Osteoblast (primary cell): Measurements from ENCODE around the gene ACTG1. TPM values are rescaled to one million over a fixed set of nuclear protein-coding genes. Genes with fewer than 3 reads are reported as not detected.
A peak's percentile ranks its signal among the peaks of the same experiment; 100 is the strongest.

ENCODE experiments used
- DNase-seq: peaks from one replicate; pipeline ENCODE4 v3.0.0; 2011; ENCODE audit warnings: low spot score, mixed read lengths; ENCODE audit not compliant: insufficient read length; ENCODE audit errors: missing footprints
- H2AFZ ChIP-seq: 2 replicates; pipeline ENCODE4 v1.6.0; 2011; ENCODE audit warnings: mild to moderate bottlenecking, low read length
- H3K27ac ChIP-seq: 2 replicates; pipeline ENCODE4 v1.5.1; 2011; ENCODE audit warnings: mild to moderate bottlenecking, low read depth, low read length, moderate library complexity
- H3K27me3 ChIP-seq: 2 replicates; pipeline ENCODE4 v1.6.0; 2012; ENCODE audit warnings: mild to moderate bottlenecking, control low read depth, inconsistent platforms, low read length, moderate library complexity; ENCODE audit not compliant: insufficient read depth
- H3K36me3 ChIP-seq: 2 replicates; pipeline ENCODE4 v1.5.1; 2011; ENCODE audit warnings: mild to moderate bottlenecking, low read length, control low read depth, moderate library complexity; ENCODE audit not compliant: insufficient read depth
- H3K4me1 ChIP-seq: 2 replicates; pipeline ENCODE4 v1.5.1; 2011; ENCODE audit warnings: mild to moderate bottlenecking, low read length, control low read depth, moderate library complexity; ENCODE audit not compliant: insufficient read depth
- H3K4me2 ChIP-seq: 2 replicates; pipeline ENCODE4 v1.6.0; 2011; ENCODE audit warnings: mild to moderate bottlenecking, low read length; ENCODE audit not compliant: insufficient read depth
- H3K4me3 ChIP-seq: fragments of 200-600 bp; sonication (generic); 3 replicates; pipeline ENCODE4 v1.5.1; 2012; ENCODE audit warnings: mild to moderate bottlenecking, low read length, inconsistent platforms; ENCODE audit not compliant: insufficient read depth
- H3K79me2 ChIP-seq: 2 replicates; pipeline ENCODE4 v1.6.0; 2012; ENCODE audit warnings: mild to moderate bottlenecking, low read length, control low read depth, inconsistent platforms; ENCODE audit not compliant: insufficient read depth
- H3K9me3 ChIP-seq: 2 replicates; pipeline ENCODE4 v1.5.1; 2011; ENCODE audit warnings: low read depth, low read length, control low read depth
- H4K20me1 ChIP-seq: 2 replicates; pipeline ENCODE4 v1.6.0; 2012; ENCODE audit warnings: mild to moderate bottlenecking, low read length, control low read depth; ENCODE audit not compliant: insufficient read depth
- total RNA-seq: library from RNA; depleted of rRNA; stranded (reverse); fragments of >200 nt; gene quantifications from 2 replicates; pipeline ENCODE4 v1.2.3, GENCODE V29; 2012
- TF ChIP-seq, protein P1 (sequence below): IDR thresholded peaks from 2 replicates; pipeline ENCODE4 v1.5.1; 2011; ENCODE audit warnings: mild to moderate bottlenecking, low read depth, low read length, moderate library complexity; ENCODE audit errors: extremely low read depth

ACTG1 gene
- total RNA-seq, 1 donor = 13,273 TPM

DNA sequence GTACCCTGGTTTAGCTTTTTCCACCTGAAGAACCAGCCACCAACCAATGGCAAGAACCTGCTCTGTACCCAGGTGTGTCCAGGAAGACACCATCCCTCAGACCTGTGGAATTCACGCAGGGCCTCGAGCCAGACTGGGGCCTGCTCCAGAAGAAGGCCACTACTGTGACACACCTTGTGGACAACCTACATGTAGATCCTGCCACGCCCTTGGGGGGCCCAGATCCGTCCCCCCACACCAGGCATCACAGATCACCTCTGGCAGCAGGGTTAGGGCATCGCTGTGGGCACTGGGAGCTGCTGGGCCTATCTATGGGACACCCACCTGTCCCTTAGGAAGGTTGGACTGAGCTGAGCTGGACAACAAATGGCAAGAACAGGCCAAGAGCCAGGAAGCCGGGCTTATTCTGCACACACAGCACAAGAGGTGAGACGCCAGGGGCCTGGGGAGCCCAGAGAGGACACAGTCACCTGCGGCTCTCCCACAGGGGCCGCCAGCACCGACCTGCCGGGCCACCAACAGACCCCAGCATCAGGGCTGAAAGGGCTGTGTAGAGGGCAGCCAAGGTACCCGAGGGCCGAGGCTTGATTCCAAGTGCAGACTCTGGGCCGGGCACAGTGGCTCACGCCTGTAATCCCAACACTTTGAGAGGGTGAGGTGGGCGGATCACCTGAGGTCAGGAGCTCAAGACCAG, 31.8 kb upstream of the ACTG1 start:
- Histone ChIP-seq H3K4me1 (no peaks in the 10 kb centered on the region), H3K9me3 (no peaks in the 10 kb centered on the region), H3K36me3 (peaks cover 70% of the 10 kb centered on the region)

DNA sequence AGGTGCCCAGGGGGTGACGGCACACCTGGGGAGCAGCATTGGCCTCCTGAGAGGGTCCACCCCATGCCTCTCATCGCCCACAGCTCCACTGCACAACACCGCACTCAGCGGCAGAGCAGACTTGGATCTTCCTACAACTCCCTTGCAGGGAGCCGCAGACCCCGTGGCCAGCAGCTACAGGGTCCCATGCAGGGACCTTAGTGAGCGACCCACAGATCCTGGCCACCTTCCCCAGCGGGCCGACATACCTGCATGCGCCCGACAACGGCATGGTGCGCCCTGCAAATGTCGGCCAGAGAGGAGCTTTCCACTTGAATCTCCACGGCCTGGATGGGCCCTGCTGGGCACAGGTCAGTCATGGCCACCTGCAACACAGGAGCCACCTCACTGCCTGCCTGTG, 31.2 kb upstream of the ACTG1 start:
- H2AFZ ChIP-seq = no peak overlapping the region
- no peak overlapping the region for H3K4me2 ChIP-seq
- H3K27ac ChIP-seq = no peak overlapping the region
- peaks cover 11% of the 10 kb centered on the region for H3K79me2 ChIP-seq
- H3K9me3 ChIP-seq = no peaks in the 10 kb centered on the region
- H4K20me1 ChIP-seq = peaks cover 6% of the 10 kb centered on the region
- no peaks in the 10 kb centered on the region for H3K27me3 ChIP-seq
- peak; percentile 83 for DNase-seq
- H3K4me3 ChIP-seq = no peak overlapping the region
- no peaks in the 10 kb centered on the region for H3K4me1 ChIP-seq
- H3K36me3 ChIP-seq = peaks cover 65% of the 10 kb centered on the region
- TF ChIP-seq, protein P1, sequence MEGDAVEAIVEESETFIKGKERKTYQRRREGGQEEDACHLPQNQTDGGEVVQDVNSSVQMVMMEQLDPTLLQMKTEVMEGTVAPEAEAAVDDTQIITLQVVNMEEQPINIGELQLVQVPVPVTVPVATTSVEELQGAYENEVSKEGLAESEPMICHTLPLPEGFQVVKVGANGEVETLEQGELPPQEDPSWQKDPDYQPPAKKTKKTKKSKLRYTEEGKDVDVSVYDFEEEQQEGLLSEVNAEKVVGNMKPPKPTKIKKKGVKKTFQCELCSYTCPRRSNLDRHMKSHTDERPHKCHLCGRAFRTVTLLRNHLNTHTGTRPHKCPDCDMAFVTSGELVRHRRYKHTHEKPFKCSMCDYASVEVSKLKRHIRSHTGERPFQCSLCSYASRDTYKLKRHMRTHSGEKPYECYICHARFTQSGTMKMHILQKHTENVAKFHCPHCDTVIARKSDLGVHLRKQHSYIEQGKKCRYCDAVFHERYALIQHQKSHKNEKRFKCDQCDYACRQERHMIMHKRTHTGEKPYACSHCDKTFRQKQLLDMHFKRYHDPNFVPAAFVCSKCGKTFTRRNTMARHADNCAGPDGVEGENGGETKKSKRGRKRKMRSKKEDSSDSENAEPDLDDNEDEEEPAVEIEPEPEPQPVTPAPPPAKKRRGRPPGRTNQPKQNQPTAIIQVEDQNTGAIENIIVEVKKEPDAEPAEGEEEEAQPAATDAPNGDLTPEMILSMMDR = no peak

More for the DNA sequence above, 31.8 kb upstream of the ACTG1 start:
- peaks cover 11% of the 10 kb centered on the region for H4K20me1 ChIP-seq
- H3K27me3 ChIP-seq = no peaks in the 10 kb centered on the region
- peaks cover 16% of the 10 kb centered on the region for H3K79me2 ChIP-seq
- H3K4me2 ChIP-seq = no peak overlapping the region
- no peak overlapping the region for H2AFZ ChIP-seq
- TF ChIP-seq, protein P1 = no peak
- H3K27ac ChIP-seq = no peak overlapping the region
- H3K4me3 ChIP-seq = no peak overlapping the region
- peak; percentile 75 for DNase-seq

GRCh38 chr17:81543339-81543675, 30.7 kb upstream of the ACTG1 start:
- H3K9me3 ChIP-seq = no peaks in the 10 kb centered on the region
- no peak overlapping the region for H3K27ac ChIP-seq
- H3K4me2 ChIP-seq = no peak overlapping the region
- peaks cover 11% of the 10 kb centered on the region for H3K79me2 ChIP-seq
- peaks cover 9% of the 10 kb centered on the region for H4K20me1 ChIP-seq
- TF ChIP-seq, protein P1 = no peak
- no peak overlapping the region for H3K4me3 ChIP-seq
- peak; percentile 68 for DNase-seq
- no peak overlapping the region for H2AFZ ChIP-seq
- H3K4me1 ChIP-seq = no peaks in the 10 kb centered on the region
- peaks cover 63% of the 10 kb centered on the region for H3K36me3 ChIP-seq
- no peaks in the 10 kb centered on the region for H3K27me3 ChIP-seq

GRCh38 chr17:81542431-81543338, 30.1 kb upstream of the ACTG1 start:
- Histone ChIP-seq H2AFZ (no peak overlapping the region), H3K4me1 (no peaks in the 10 kb centered on the region), H3K27me3 (no peaks in the 10 kb centered on the region), H4K20me1 (peaks cover 14% of the 10 kb centered on the region), H3K4me3 (no peak overlapping the region), H3K4me2 (no peak overlapping the region), H3K79me2 (peaks cover 7% of the 10 kb centered on the region), H3K27ac (no peak overlapping the region), H3K36me3 (peaks cover 57% of the 10 kb centered on the region), H3K9me3 (no peaks in the 10 kb centered on the region)
- DNase-seq = peak; percentile 90
- TF ChIP-seq, protein P1 = no peak
